ENCODE data around the gene SNX24.

The SNX24 gene

DNA sequence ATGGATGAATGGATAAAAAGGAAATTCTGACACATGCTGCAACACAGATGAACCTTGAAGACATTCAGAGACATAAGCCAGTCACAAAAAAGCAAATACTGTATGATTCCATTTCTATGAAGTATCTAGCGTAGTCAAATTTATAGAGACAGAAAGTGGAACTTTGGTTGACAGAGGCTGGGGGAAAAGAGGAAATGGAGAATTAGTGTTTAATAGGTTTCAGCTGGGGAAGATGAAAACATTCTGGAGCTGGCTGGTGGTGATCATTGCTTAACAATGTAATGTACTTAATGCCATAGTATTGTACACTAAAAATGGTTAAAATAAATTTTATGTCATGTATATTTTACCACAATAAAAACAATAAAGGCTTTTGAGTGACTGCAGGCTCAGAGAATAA is 166.9 kb downstream of the SNX24 start:
- no peak for DNase-seq (ENCODE audit: low read depth in 3 of 3)

DNA sequence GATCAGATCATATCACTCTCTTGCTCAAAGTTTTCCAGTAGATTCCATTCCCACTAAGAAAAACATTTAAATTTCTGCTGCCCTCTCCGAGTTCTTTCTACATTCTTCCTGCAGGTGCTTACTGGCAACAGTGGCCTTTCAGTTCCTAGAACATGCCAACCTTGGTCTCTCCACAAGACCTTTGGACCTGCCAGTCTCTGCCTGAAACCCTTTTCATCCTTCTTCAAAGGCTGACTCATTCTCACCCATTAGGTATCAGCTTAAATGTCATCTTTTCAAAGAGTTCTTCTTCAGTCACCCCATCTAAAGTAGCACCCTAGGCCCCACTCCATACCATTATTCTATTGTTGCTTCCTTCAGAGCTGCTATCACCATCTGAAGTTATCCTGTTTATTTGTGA is 169.3 kb downstream of the SNX24 start:
- DNase-seq (ENCODE audit: low read depth in 3 of 3) = no peak

DNA sequence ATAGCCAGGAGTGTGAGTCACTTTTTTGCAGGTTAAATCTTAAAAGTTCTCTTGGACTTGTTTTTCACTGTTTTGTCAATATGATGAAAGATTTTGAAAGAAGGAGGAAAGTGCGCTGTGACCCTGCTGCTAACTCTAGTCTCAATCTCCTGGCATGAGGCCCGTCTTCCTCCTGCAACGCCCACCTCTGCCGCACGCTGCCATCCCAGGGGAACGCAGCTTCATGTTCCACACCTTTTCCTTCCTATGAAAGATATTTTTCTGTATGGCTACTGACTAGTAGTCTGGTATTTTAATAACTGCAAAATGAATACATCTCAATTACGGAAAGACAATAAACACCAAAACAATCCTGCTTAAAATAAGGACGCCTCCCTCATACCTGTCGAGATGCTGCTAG is 182.8 kb downstream of the SNX24 start:
- no peak for DNase-seq (ENCODE audit: low read depth in 3 of 3)

DNA sequence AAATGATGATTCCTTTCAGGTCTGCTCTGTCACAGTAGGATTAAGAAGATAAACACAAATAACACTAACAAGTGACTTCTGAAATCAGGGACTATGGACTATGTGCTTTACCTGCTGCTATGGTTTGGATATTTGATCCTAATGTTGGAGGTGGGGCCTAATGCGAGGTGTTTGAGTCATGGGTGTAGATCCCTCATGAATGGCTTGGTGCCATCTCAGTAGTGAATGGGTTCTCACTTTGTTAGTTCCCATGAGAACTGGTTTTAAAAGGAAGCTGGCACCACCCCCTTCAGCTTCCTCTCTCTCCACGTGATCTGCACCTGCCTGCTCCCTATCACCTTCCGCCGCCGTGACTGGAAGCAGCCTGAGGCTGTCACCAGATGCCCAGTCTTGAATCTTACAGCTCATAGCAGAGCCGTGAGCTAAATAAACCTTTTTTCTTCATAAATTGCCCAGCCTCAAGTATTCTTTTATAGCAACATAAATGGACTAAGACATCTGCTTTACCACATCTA is 187.8 kb downstream of the SNX24 start:
- no peak for DNase-seq (ENCODE audit: low read depth in 3 of 3)

DNA sequence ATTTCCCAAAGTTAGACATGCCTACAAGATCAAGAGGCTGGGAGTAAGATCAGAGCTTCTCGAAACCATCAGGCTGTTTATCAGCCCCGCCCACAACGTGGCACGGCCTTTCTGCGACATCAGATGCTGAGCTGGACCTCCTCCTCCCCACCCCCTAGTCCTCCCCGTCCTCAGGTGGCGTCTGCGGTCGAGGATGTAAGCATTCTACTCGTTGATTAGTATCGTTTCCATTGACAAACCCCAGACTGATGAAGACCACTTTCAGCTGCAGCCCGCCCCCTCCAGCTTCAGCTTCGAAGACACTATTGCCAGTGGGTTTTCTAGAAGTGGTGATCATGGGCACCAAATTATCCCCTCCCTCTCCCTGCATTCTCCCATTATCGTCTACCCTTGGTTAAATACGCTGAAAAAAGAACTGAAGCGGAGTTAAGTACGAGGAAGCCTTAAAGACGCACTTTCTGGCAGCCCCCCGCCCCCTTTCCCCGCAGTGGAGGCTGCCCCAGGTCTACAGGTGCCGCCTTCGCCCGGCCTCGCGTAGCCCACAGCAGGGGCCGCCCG is 190.0 kb downstream of the SNX24 start:
- DNase-seq (ENCODE audit: low read depth in 3 of 3) = no peak

DNA sequence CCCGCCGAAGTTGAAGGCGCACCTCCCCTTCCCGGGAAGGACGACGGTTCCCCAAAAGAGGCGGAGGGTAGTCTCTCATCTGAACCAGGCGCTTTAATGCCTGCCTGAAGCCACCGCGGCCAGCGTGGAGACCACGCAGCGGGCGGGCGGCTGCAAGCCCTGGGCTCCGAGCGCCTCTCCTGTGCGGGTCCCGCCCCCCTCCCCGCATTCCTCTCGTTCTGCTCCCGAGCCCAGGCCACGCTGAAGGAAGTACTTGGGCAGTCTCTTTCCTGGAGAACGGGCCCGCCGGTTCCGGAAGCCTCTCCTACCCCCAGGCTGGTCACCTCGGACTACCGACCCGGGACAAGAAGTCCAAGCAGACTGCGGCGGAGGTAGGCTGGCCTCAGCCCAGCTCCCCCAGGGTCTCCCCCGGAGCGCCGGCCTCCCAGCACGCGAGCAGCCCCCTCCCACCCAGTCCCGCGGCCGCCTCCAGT is 190.5 kb downstream of the SNX24 start:
- DNase-seq (ENCODE audit: low read depth in 3 of 3) = no peak

DNA sequence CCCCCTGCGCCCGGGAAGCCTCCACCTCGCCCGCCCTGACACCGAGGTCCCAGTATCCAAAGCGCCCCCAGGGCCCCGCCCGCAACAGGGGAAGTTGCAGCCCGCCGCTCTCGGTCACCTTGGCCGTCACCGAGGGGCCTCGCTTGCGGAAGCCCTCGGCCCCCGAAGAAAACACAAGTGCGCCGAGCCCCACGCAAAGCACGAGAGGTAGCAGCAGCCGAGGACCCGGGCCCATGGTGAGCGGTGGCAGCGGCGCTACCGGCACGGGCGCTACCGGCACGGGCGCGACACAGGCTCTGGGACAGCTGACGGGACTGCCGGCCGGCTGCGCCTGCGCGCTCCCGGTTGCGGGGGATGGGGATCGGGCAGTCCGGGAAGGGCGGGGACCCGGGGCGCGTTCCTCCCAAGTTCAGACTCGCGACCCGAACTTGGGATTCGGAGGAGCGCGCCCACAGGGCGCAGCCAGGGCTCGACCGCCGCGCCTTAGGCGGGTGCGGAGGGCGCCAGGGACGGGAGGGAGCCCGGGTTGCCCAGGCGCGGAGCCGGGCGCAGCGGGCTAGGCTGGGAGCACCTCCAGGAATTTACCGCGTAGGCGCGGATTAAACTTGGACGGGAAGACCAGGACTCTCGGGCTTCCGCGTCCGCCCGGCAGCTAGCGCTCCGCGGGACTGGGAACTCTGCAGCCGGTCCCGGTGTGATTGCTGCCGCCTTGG is 191.1 kb downstream of the SNX24 start, which contains the start of gene PPIC:
Gene PPIC, minus strand, starts transcription at position 335 of the 713 bp plus-strand sequence. Its CDS starts 100 bp downstream, at position 235.
- peak in 1 of 3 donors; percentile 10 for DNase-seq (ENCODE audit: low read depth in 3 of 3)

DNA sequence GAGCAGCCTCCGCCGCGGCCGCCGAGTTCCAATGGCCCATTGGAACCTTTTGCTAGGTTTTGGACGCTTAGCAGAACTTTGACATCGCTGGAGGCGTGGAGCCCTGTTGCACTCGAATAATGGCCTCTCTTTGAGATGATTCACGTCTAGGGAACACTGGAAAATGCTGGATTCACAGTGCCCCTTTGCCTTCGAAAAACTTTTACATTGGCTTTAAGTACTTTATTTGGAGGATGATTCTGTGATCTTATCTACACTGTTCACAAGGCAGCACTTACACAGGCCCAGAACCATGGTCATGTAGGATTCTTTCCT is 191.6 kb downstream of the SNX24 start:
- no peak for DNase-seq (ENCODE audit: low read depth in 3 of 3)

- DNase-seq (ENCODE audit: low read depth in 3 of 3) = no peak
Observed at GRCh38 chr5:123039673-123040072, 194.3 kb downstream of the SNX24 start.

- no peak for DNase-seq (ENCODE audit: low read depth in 3 of 3)
Observed at GRCh38 chr5:123044926-123045617, 199.7 kb downstream of the SNX24 start.

GRCh38 chr5:123046222-123046621 is 200.8 kb downstream of the SNX24 start:
- DNase-seq (ENCODE audit: low read depth in 3 of 3) = no peak

- DNase-seq (ENCODE audit: low read depth in 3 of 3) = no peak
Observed at GRCh38 chr5:123047706-123048105, 202.3 kb downstream of the SNX24 start.

DNA sequence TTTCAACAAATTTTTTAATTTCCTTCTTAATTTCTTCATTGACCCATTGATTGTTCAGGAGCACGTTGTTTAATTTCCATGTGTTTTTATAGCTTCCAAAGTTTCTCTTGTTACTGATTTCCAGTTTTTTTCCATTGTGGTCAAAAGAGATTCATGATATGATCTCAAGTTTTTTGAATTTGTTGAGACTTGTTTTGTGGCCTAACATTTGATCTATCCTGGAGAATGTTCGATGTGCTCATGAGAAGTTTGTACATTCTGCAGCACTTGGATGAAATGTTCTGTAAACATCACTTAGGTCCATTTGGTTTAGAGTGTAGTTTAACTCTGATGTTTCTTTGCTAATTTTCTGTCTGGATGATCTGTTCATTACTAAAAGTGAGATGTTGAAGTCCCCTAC is 205.8 kb downstream of the SNX24 start:
- no peak for DNase-seq (ENCODE audit: low read depth in 3 of 3)

Measured in stimulated activated CD4-positive, alpha-beta T cell treated with anti-CD3 and anti-CD28 coated beads, TNF-alpha, amount 100 ng/mL, for 48 hours (primary cell).